ENCODE measurements around the gene CSRP1.

Gene CSRP1

GRCh38 chr1:201518071-201518470 lies 11.1 kb upstream of the CSRP1 start:
- DNase-seq (ENCODE audit: low read depth), result no peak
- Histone ChIP-seq H3K36me3 (ENCODE audit: control insufficient read depth, insufficient read depth, low read length, severe bottlenecking) (no peaks in the 10 kb centered on the region), H3K9ac (ENCODE audit: low read length) (no peak overlapping the region), H3K27me3 (replicated peaks; ENCODE audit: control insufficient read depth, insufficient read depth, low read length) (no peaks in the 10 kb centered on the region), H3K4me3 (ENCODE audit: low read length) (no peak overlapping the region), H3K9me3 (ENCODE audit: control insufficient read depth, low read length) (no peaks in the 10 kb centered on the region), H3K4me1 (ENCODE audit: control insufficient read depth, insufficient read depth, low read length) (peaks cover 3% of the 10 kb centered on the region)

- no peak overlapping the region for H3K4me3 ChIP-seq (ENCODE audit: low read length)
- no peaks in the 10 kb centered on the region for H3K36me3 ChIP-seq (ENCODE audit: control insufficient read depth, insufficient read depth, low read length, severe bottlenecking)
- no peaks in the 10 kb centered on the region for H3K27me3 ChIP-seq (replicated peaks; ENCODE audit: control insufficient read depth, insufficient read depth, low read length)
- no peak for DNase-seq (ENCODE audit: low read depth)
- H3K9me3 ChIP-seq (ENCODE audit: control insufficient read depth, low read length), result no peaks in the 10 kb centered on the region
- H3K9ac ChIP-seq (ENCODE audit: low read length), result no peak overlapping the region
- peaks cover 6% of the 10 kb centered on the region for H3K4me1 ChIP-seq (ENCODE audit: control insufficient read depth, insufficient read depth, low read length)
Measured at GRCh38 chr1:201517631-201518030, 10.7 kb upstream of the CSRP1 start.

- no peak for DNase-seq (ENCODE audit: low read depth)
- H3K4me1 ChIP-seq (ENCODE audit: control insufficient read depth, insufficient read depth, low read length), result peaks cover 16% of the 10 kb centered on the region
- no peaks in the 10 kb centered on the region for H3K27me3 ChIP-seq (replicated peaks; ENCODE audit: control insufficient read depth, insufficient read depth, low read length)
- no peaks in the 10 kb centered on the region for H3K36me3 ChIP-seq (ENCODE audit: control insufficient read depth, insufficient read depth, low read length, severe bottlenecking)
- H3K4me3 ChIP-seq (ENCODE audit: low read length), result no peak overlapping the region
- H3K9ac ChIP-seq (ENCODE audit: low read length), result no peak overlapping the region
- H3K9me3 ChIP-seq (ENCODE audit: control insufficient read depth, low read length), result no peaks in the 10 kb centered on the region
Measured at GRCh38 chr1:201516511-201517127, 9.7 kb upstream of the CSRP1 start.

GRCh38 chr1:201515895-201516294 lies 9.0 kb upstream of the CSRP1 start:
- DNase-seq (ENCODE audit: low read depth), result no peak

GRCh38 chr1:201515062-201515750 lies 8.3 kb upstream of the CSRP1 start:
- no peaks in the 10 kb centered on the region for H3K27me3 ChIP-seq (replicated peaks; ENCODE audit: control insufficient read depth, insufficient read depth, low read length)
- no peak overlapping the region for H3K9ac ChIP-seq (ENCODE audit: low read length)
- peaks cover 19% of the 10 kb centered on the region for H3K4me1 ChIP-seq (ENCODE audit: control insufficient read depth, insufficient read depth, low read length)
- no peak for DNase-seq (ENCODE audit: low read depth)
- no peaks in the 10 kb centered on the region for H3K36me3 ChIP-seq (ENCODE audit: control insufficient read depth, insufficient read depth, low read length, severe bottlenecking)
- no peaks in the 10 kb centered on the region for H3K9me3 ChIP-seq (ENCODE audit: control insufficient read depth, low read length)
- no peak overlapping the region for H3K4me3 ChIP-seq (ENCODE audit: low read length)

More at GRCh38 chr1:201515895-201516294, 9.0 kb upstream of the CSRP1 start:
- H3K27me3 ChIP-seq (replicated peaks; ENCODE audit: control insufficient read depth, insufficient read depth, low read length), result no peaks in the 10 kb centered on the region
- H3K36me3 ChIP-seq (ENCODE audit: control insufficient read depth, insufficient read depth, low read length, severe bottlenecking), result no peaks in the 10 kb centered on the region
- H3K4me1 ChIP-seq (ENCODE audit: control insufficient read depth, insufficient read depth, low read length), result peaks cover 19% of the 10 kb centered on the region
- no peak overlapping the region for H3K9ac ChIP-seq (ENCODE audit: low read length)
- no peaks in the 10 kb centered on the region for H3K9me3 ChIP-seq (ENCODE audit: control insufficient read depth, low read length)
- no peak overlapping the region for H3K4me3 ChIP-seq (ENCODE audit: low read length)

- Histone ChIP-seq H3K9ac (ENCODE audit: low read length) (no peak overlapping the region), H3K9me3 (ENCODE audit: control insufficient read depth, low read length) (no peaks in the 10 kb centered on the region), H3K36me3 (ENCODE audit: control insufficient read depth, insufficient read depth, low read length, severe bottlenecking) (no peaks in the 10 kb centered on the region), H3K27me3 (replicated peaks; ENCODE audit: control insufficient read depth, insufficient read depth, low read length) (no peaks in the 10 kb centered on the region), H3K4me3 (ENCODE audit: low read length) (no peak overlapping the region), H3K4me1 (ENCODE audit: control insufficient read depth, insufficient read depth, low read length) (peaks cover 19% of the 10 kb centered on the region)
- DNase-seq (ENCODE audit: low read depth), result no peak
Measured at GRCh38 chr1:201514466-201514865, 7.5 kb upstream of the CSRP1 start.

GRCh38 chr1:201513498-201514243 lies 6.7 kb upstream of the CSRP1 start:
- Histone ChIP-seq H3K36me3 (ENCODE audit: control insufficient read depth, insufficient read depth, low read length, severe bottlenecking) (no peaks in the 10 kb centered on the region), H3K9ac (ENCODE audit: low read length) (peak overlapping the region; percentile 50), H3K9me3 (ENCODE audit: control insufficient read depth, low read length) (no peaks in the 10 kb centered on the region), H3K27me3 (replicated peaks; ENCODE audit: control insufficient read depth, insufficient read depth, low read length) (no peaks in the 10 kb centered on the region), H3K4me1 (ENCODE audit: control insufficient read depth, insufficient read depth, low read length) (peaks cover 19% of the 10 kb centered on the region), H3K4me3 (ENCODE audit: low read length) (no peak overlapping the region)
- DNase-seq (ENCODE audit: low read depth), result no peak

GRCh38 chr1:201511941-201512539 lies 5.1 kb upstream of the CSRP1 start:
- H3K27me3 ChIP-seq (replicated peaks; ENCODE audit: control insufficient read depth, insufficient read depth, low read length), result no peaks in the 10 kb centered on the region
- peak overlapping the region; percentile 77 for H3K9ac ChIP-seq (ENCODE audit: low read length)
- no peak for DNase-seq (ENCODE audit: low read depth)
- H3K36me3 ChIP-seq (ENCODE audit: control insufficient read depth, insufficient read depth, low read length, severe bottlenecking), result no peaks in the 10 kb centered on the region
- H3K9me3 ChIP-seq (ENCODE audit: control insufficient read depth, low read length), result no peaks in the 10 kb centered on the region
- H3K4me1 ChIP-seq (ENCODE audit: control insufficient read depth, insufficient read depth, low read length), result peaks cover 23% of the 10 kb centered on the region
- H3K4me3 ChIP-seq (ENCODE audit: low read length), result peak overlapping the region; percentile 38

GRCh38 chr1:201511396-201511940 lies 4.5 kb upstream of the CSRP1 start:
- no peak for DNase-seq (ENCODE audit: low read depth)
- H3K4me1 ChIP-seq (ENCODE audit: control insufficient read depth, insufficient read depth, low read length), result peaks cover 24% of the 10 kb centered on the region

GRCh38 chr1:201510734-201511133 lies 3.8 kb upstream of the CSRP1 start:
- Histone ChIP-seq H3K36me3 (ENCODE audit: control insufficient read depth, insufficient read depth, low read length, severe bottlenecking) (no peaks in the 10 kb centered on the region), H3K9me3 (ENCODE audit: control insufficient read depth, low read length) (no peaks in the 10 kb centered on the region), H3K4me1 (ENCODE audit: control insufficient read depth, insufficient read depth, low read length) (peaks cover 32% of the 10 kb centered on the region), H3K9ac (ENCODE audit: low read length) (no peak overlapping the region), H3K4me3 (ENCODE audit: low read length) (no peak overlapping the region), H3K27me3 (replicated peaks; ENCODE audit: control insufficient read depth, insufficient read depth, low read length) (no peaks in the 10 kb centered on the region)
- DNase-seq (ENCODE audit: low read depth), result no peak

More at GRCh38 chr1:201511396-201511940, 4.5 kb upstream of the CSRP1 start:
- Histone ChIP-seq H3K36me3 (ENCODE audit: control insufficient read depth, insufficient read depth, low read length, severe bottlenecking) (no peaks in the 10 kb centered on the region), H3K9ac (ENCODE audit: low read length) (peak overlapping the region; percentile 77), H3K27me3 (replicated peaks; ENCODE audit: control insufficient read depth, insufficient read depth, low read length) (no peaks in the 10 kb centered on the region), H3K4me3 (ENCODE audit: low read length) (no peak overlapping the region), H3K9me3 (ENCODE audit: control insufficient read depth, low read length) (no peaks in the 10 kb centered on the region)
